ENCODE measurements around the gene BCL2. TPM values are rescaled to one million over a fixed set of nuclear protein-coding genes. Genes with fewer than 3 reads are reported as not detected.

BCL2 gene
- polyA plus RNA-seq, 1 experiment = 0.35 TPM

GRCh38 chr18:63218472-63218871 is 101.1 kb downstream of the BCL2 start:
- POLR2A ChIA-PET = no interaction called here
- CTCF ChIA-PET = no interaction called here

GRCh38 chr18:63216516-63217311 is 102.9 kb downstream of the BCL2 start:
- Histone ChIP-seq H3K9me3 (ENCODE audit: control insufficient read depth, insufficient read depth, low read length) (no peaks in the 10 kb centered on the region), H3K4me3 (ENCODE audit: low read depth, low read length) (no peak overlapping the region), H3K27me3 (ENCODE audit: control insufficient read depth, insufficient read depth, low read length) (no peaks in the 10 kb centered on the region), H3K27ac (ENCODE audit: low read depth, low read length) (no peak overlapping the region)
- no peak for TF ChIP-seq CTCF (IDR thresholded peaks at IDR 0.05; ENCODE audit: low read depth, low read length)
- ChIA-PET POLR2A (no interaction called here), CTCF (no interaction called here)
- DNase-seq (ENCODE audit: low read depth, low spot score) = no peak

More at GRCh38 chr18:63218472-63218871, 101.1 kb downstream of the BCL2 start:
- H3K27ac ChIP-seq (ENCODE audit: low read depth, low read length) = no peak overlapping the region
- no peaks in the 10 kb centered on the region for H3K9me3 ChIP-seq (ENCODE audit: control insufficient read depth, insufficient read depth, low read length)
- H3K4me3 ChIP-seq (ENCODE audit: low read depth, low read length) = no peak overlapping the region
- TF ChIP-seq CTCF (IDR thresholded peaks at IDR 0.05; ENCODE audit: low read depth, low read length) = no peak
- peaks cover under 1% of the 10 kb centered on the region for H3K27me3 ChIP-seq (ENCODE audit: control insufficient read depth, insufficient read depth, low read length)
- no peak for DNase-seq (ENCODE audit: low read depth, low spot score)

- H3K9me3 ChIP-seq (ENCODE audit: control insufficient read depth, insufficient read depth, low read length) = no peaks in the 10 kb centered on the region
- TF ChIP-seq CTCF (IDR thresholded peaks at IDR 0.05; ENCODE audit: low read depth, low read length) = no peak
- H3K27me3 ChIP-seq (ENCODE audit: control insufficient read depth, insufficient read depth, low read length) = peaks cover under 1% of the 10 kb centered on the region
- no peak overlapping the region for H3K4me3 ChIP-seq (ENCODE audit: low read depth, low read length)
- ChIA-PET POLR2A (no interaction called here), CTCF (no interaction called here)
- H3K27ac ChIP-seq (ENCODE audit: low read depth, low read length) = no peak overlapping the region
- DNase-seq (ENCODE audit: low read depth, low spot score) = no peak
Measured at GRCh38 chr18:63213936-63214671, 105.5 kb downstream of the BCL2 start.

DNA sequence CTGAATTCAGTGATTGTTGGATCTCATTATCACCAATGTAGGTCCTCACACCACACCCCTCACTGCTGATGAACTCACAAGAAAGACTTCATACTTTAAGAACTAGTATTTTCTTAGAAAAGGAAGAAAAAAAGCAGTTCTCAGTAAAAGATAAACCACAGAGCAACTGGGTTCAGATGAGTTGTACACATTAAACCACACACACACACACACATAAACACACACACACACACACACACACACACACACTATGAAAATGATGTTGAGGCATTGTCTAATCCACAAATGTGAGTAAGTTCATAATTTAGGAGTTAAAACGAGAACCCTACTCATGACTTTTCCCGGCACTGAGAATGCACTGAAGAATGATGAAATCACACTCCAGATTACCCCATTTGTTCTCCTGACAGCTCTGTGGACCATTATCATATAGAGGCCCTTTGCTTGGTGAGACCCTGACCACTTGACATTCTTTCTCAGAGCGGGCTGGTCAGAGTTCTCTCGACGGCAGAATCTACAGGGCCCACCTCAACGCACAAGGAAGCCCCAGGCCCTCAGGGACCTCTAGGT is 106.2 kb downstream of the BCL2 start:
- ChIA-PET CTCF (no interaction called here), POLR2A (no interaction called here)
- H3K27ac ChIP-seq (ENCODE audit: low read depth, low read length) = no peak overlapping the region
- TF ChIP-seq CTCF (IDR thresholded peaks at IDR 0.05; ENCODE audit: low read depth, low read length) = no peak
- H3K27me3 ChIP-seq (ENCODE audit: control insufficient read depth, insufficient read depth, low read length) = peaks cover 8% of the 10 kb centered on the region
- no peaks in the 10 kb centered on the region for H3K9me3 ChIP-seq (ENCODE audit: control insufficient read depth, insufficient read depth, low read length)
- no peak for DNase-seq (ENCODE audit: low read depth, low spot score)
- no peak overlapping the region for H3K4me3 ChIP-seq (ENCODE audit: low read depth, low read length)

GRCh38 chr18:63210521-63210920 is 109.0 kb downstream of the BCL2 start:
- CTCF ChIA-PET = no interaction called here
- no peak for TF ChIP-seq CTCF (IDR thresholded peaks at IDR 0.05; ENCODE audit: low read depth, low read length)
- no peak for DNase-seq (ENCODE audit: low read depth, low spot score)
- Histone ChIP-seq H3K27me3 (ENCODE audit: control insufficient read depth, insufficient read depth, low read length) (peaks cover 8% of the 10 kb centered on the region), H3K4me3 (ENCODE audit: low read depth, low read length) (no peak overlapping the region), H3K27ac (ENCODE audit: low read depth, low read length) (no peak overlapping the region), H3K9me3 (ENCODE audit: control insufficient read depth, insufficient read depth, low read length) (no peaks in the 10 kb centered on the region)
- POLR2A ChIA-PET = no interaction called here

Data from AG04450 (cell line).